Measurements from ENCODE around the gene HSP90AB1. TPM values are rescaled to one million over a fixed set of nuclear protein-coding genes. Genes with fewer than 3 reads are reported as not detected.
A peak's percentile ranks its signal among the peaks of the same experiment; 100 is the strongest.

The HSP90AB1 gene
- total and polyA plus RNA-seq, 9 of the 15 experiments (the other 6 are each of a cell fraction or from before 2014, with no cell fraction given): 1,780 to 3,358 (median 2,262) TPM

GRCh38 chr6:44255871-44256774, 9.2 kb downstream of the HSP90AB1 start:
- DNase-seq (ENCODE audit: extremely low read depth in 1 of 4, low spot score in 3 of 4) (peak in 2 of 4 experiments; percentile 50 to 57), FAIRE-seq (no peak), ATAC-seq (peak; percentile 1; the same call in 1 of the 3 replicates)
- H3K4me1 ChIP-seq (replicated peaks in 1 of 2; ENCODE audit: control insufficient read depth in 2 of 2, insufficient read depth in 2 of 2, low read length in 2 of 2): peaks cover 35 to 41% of the 10 kb centered on the region in 2 experiments; a peak in 4 of 5 replicates
- intact Hi-C loops (cut with micrococcal nuclease) (no loop called here), in situ Hi-C loops (cut with MboI) (no loop called here)
- 13% methylated on average over 15 of the region's 15 CpGs for WGBS (ENCODE audit: insufficient coverage, low coverage, missing lambda C conversion rate)
- peak overlapping the region; percentile 81 for H3K4me3 ChIP-seq
- no peaks in the 10 kb centered on the region for H3K9me3 ChIP-seq (replicated peaks; ENCODE audit: control insufficient read depth, insufficient read depth, low read depth, low read length)
- H4K20me1 ChIP-seq (replicated peaks; ENCODE audit: control insufficient read depth, insufficient read depth, low read length): peaks cover 51% of the 10 kb centered on the region
- H3K4me2 ChIP-seq (ENCODE audit: insufficient read depth, low read length): peak overlapping the region; percentile 89
- TSS peak; percentile 29 for BruUV-seq (replicated peaks)
- H3K27ac ChIP-seq (ENCODE audit: extremely low read depth, low read depth, low read length): peak overlapping the region; percentile 93
- H3K27me3 ChIP-seq (ENCODE audit: control insufficient read depth in 2 of 2, insufficient read depth in 2 of 2, low read length in 2 of 2): no peaks in the 10 kb centered on the region
- H3K9me1 ChIP-seq (ENCODE audit: control insufficient read depth, insufficient read depth, low read length): peaks cover 19% of the 10 kb centered on the region
- POLR2A ChIA-PET: interaction anchor here (0.5 to 3.2 kb wide), 32 partner anchors 11 to 1415 kb away, joined by 3 to 144 read pairs (median 4); partner anchors contain the start of genes HSP90AB1 and TMEM151B
- H3K79me2 ChIP-seq (ENCODE audit: control insufficient read depth, insufficient read depth, low read length): peaks cover 36% of the 10 kb centered on the region
- H3K36me3 ChIP-seq (ENCODE audit: control insufficient read depth, insufficient read depth, low read length): peaks cover 79% of the 10 kb centered on the region
- peak overlapping the region; percentile 85 to 93 for H3K9ac ChIP-seq (ENCODE audit: insufficient read depth in 1 of 2, low read depth in 2 of 2, low read length in 2 of 2)
- 0 out of 2 replicates have a peak overlapping the region, but pooled peaks have one; percentile 87 for H2AFZ ChIP-seq (ENCODE audit: low read depth, low read length)
- CTCF ChIA-PET (ENCODE audit: low intra/inter-chr PET ratio): interaction anchor here (1.3 kb wide), 1 partner anchor 481 kb away, joined by 3 read pairs; no protein-coding TSS in a partner anchor
- TF ChIP-seq MITF (IDR thresholded peaks at IDR 0.05): no peak
- TF ChIP-seq CHD1 (IDR thresholded peaks at IDR 0.05; ENCODE audit: low read length): no peak
- no peak for TF ChIP-seq NR1H2 (CRISPR knock-in tag; IDR thresholded peaks at IDR 0.05)
- 0 out of 2 replicates have a peak, but pooled peaks have one; percentile 35 for TF ChIP-seq MYNN (IDR thresholded peaks at IDR 0.05)
- no peak for TF ChIP-seq MYNN (CRISPR knock-in tag; IDR thresholded peaks at IDR 0.05)
- TF ChIP-seq MYC (IDR thresholded peaks at IDR 0.05; ENCODE audit: low read depth, low read length): no peak
- TF ChIP-seq MYC (CRISPR knock-in tag; IDR thresholded peaks at IDR 0.05; ENCODE audit: borderline replicate concordance, low read depth): no peak
- no peak for TF ChIP-seq ZNF212 (CRISPR knock-in tag; IDR thresholded peaks at IDR 0.05)
- TF ChIP-seq ZFP1 (CRISPR knock-in tag; IDR thresholded peaks at IDR 0.05): no peak
- TF ChIP-seq IRF2 (CRISPR knock-in tag; IDR thresholded peaks at IDR 0.05): no peak
- no peak for TF ChIP-seq AFF4 (CRISPR knock-in tag; IDR thresholded peaks at IDR 0.05)
- TF ChIP-seq POLR2AphosphoS5 (IDR thresholded peaks at IDR 0.05; ENCODE audit: control insufficient read depth, insufficient read depth, low read depth, low read length): 0 out of 2 replicates have a peak, but pooled peaks have one; percentile 18
- no peak for TF ChIP-seq BCL6 (CRISPR knock-in tag; IDR thresholded peaks at IDR 0.05)
- no peak for TF ChIP-seq EWSR1 (IDR thresholded peaks at IDR 0.05; ENCODE audit: borderline replicate concordance, low read depth, partially characterized antibody)

Data from K562 (cell line).